ENCODE measurements around the gene A3GALT2. TPM values are rescaled to one million over a fixed set of nuclear protein-coding genes. Genes with fewer than 3 reads are reported as not detected.

Gene A3GALT2
- total RNA-seq, 1 experiment from 2014 or later: not detected

- TF ChIP-seq EZH2 (IDR thresholded peaks at IDR 0.05; ENCODE audit: low read depth) (no peak), CTCF (conservative IDR thresholded peaks at IDR 0.05) (no peak)
- H3K4me2 ChIP-seq: no peak overlapping the region
- intact Hi-C loops (cut with micrococcal nuclease; ENCODE audit: unreplicated experiment): no loop called here
- no peaks in the 10 kb centered on the region for H3K27me3 ChIP-seq (ENCODE audit: insufficient read depth, low read depth)
- H3K27ac ChIP-seq: no peak overlapping the region
- no peaks in the 10 kb centered on the region for H3K79me2 ChIP-seq (ENCODE audit: low read depth)
- peaks cover 27% of the 10 kb centered on the region for H3K36me3 ChIP-seq (ENCODE audit: low read depth)
- ChIA-PET CTCF (no interaction called here), POLR2A (ENCODE audit: unreplicated experiment) (no interaction called here)
- H3F3A ChIP-seq (ENCODE audit: insufficient read depth, low read depth): peaks cover 49% of the 10 kb centered on the region; the same call in 1 of the 2 replicates
- BruUV-seq (replicated peaks): no TSS peak
- H3K4me3 ChIP-seq: no peak overlapping the region
- H3K9me3 ChIP-seq (ENCODE audit: insufficient read depth, low read depth): no peaks in the 10 kb centered on the region
- H3K9me2 ChIP-seq (ENCODE audit: insufficient read depth): no peaks in the 10 kb centered on the region
- no peak overlapping the region for H2AFZ ChIP-seq
- no peaks in the 10 kb centered on the region for H3K4me1 ChIP-seq (replicated peaks; ENCODE audit: insufficient read depth)
- DNase-seq: no peak
- peaks cover 19% of the 10 kb centered on the region for H4K20me1 ChIP-seq (ENCODE audit: insufficient read depth)
Measured at GRCh38 chr1:33322109-33322508, 1.2 kb upstream of the A3GALT2 start.

- Histone ChIP-seq H2AFZ (no peak overlapping the region), H3K4me2 (no peak overlapping the region), H3K36me3 (ENCODE audit: low read depth) (peaks cover 20% of the 10 kb centered on the region), H3F3A (ENCODE audit: insufficient read depth, low read depth) (peaks cover 45% of the 10 kb centered on the region; the same call in 1 of the 2 replicates), H3K9me3 (ENCODE audit: insufficient read depth, low read depth) (no peaks in the 10 kb centered on the region), H4K20me1 (ENCODE audit: insufficient read depth) (peaks cover 13% of the 10 kb centered on the region), H3K4me3 (no peak overlapping the region), H3K27ac (no peak overlapping the region), H3K4me1 (replicated peaks; ENCODE audit: insufficient read depth) (no peaks in the 10 kb centered on the region), H3K27me3 (ENCODE audit: insufficient read depth, low read depth) (no peaks in the 10 kb centered on the region), H3K9me2 (ENCODE audit: insufficient read depth) (no peaks in the 10 kb centered on the region), H3K79me2 (ENCODE audit: low read depth) (no peaks in the 10 kb centered on the region)
- TF ChIP-seq EZH2 (IDR thresholded peaks at IDR 0.05; ENCODE audit: low read depth): no peak
- TF ChIP-seq CTCF (conservative IDR thresholded peaks at IDR 0.05): no peak
- BruUV-seq (replicated peaks): no TSS peak
- DNase-seq: no peak
- ChIA-PET POLR2A (ENCODE audit: unreplicated experiment) (no interaction called here), CTCF (no interaction called here)
- intact Hi-C loops (cut with micrococcal nuclease; ENCODE audit: unreplicated experiment): no loop called here
Measured at GRCh38 chr1:33321178-33321577, 280 bp upstream of the A3GALT2 start.

- Histone ChIP-seq H3K27me3 (ENCODE audit: insufficient read depth, low read depth) (no peaks in the 10 kb centered on the region), H3K27ac (no peak overlapping the region), H3K79me2 (ENCODE audit: low read depth) (no peaks in the 10 kb centered on the region), H3K4me3 (no peak overlapping the region), H3K9me2 (ENCODE audit: insufficient read depth) (no peaks in the 10 kb centered on the region), H3K36me3 (ENCODE audit: low read depth) (peaks cover 10% of the 10 kb centered on the region), H3K4me2 (no peak overlapping the region), H2AFZ (no peak overlapping the region), H3K4me1 (replicated peaks; ENCODE audit: insufficient read depth) (no peaks in the 10 kb centered on the region), H3K9me3 (ENCODE audit: insufficient read depth, low read depth) (no peaks in the 10 kb centered on the region), H3F3A (ENCODE audit: insufficient read depth, low read depth) (peaks cover 34% of the 10 kb centered on the region; the same call in 1 of the 2 replicates), H4K20me1 (ENCODE audit: insufficient read depth) (peaks cover 5% of the 10 kb centered on the region; the same call in 1 of the 2 replicates)
- ChIA-PET CTCF (no interaction called here), POLR2A (ENCODE audit: unreplicated experiment) (interaction anchor here (0.7 kb wide), 1 partner anchor 621 kb away, joined by 4 read pairs; no protein-coding TSS in a partner anchor)
- no peak for DNase-seq
- no TSS peak for BruUV-seq (replicated peaks)
- intact Hi-C loops (cut with micrococcal nuclease; ENCODE audit: unreplicated experiment): no loop called here
- no peak for TF ChIP-seq EZH2 (IDR thresholded peaks at IDR 0.05; ENCODE audit: low read depth)
- TF ChIP-seq CTCF (conservative IDR thresholded peaks at IDR 0.05): no peak
Measured at GRCh38 chr1:33319949-33320618, 814 bp downstream of the A3GALT2 start.

Data from PC-9 (cell line).